Fibroblast of skin of left quadriceps (primary cell): ENCODE data around the gene USP43.
"Not testable (repeated sequence)": the region's sequence is repeated elsewhere in the genome, so short reads cannot be mapped to it uniquely, and the experiment has no call there.

Experiments used
- DNase-seq, 2 experiments: peaks; one replicate each; pipeline ENCODE4 v3.0.0-alpha.2; 2013; ENCODE audit warnings: low read depth in 2 of 2

Gene USP43, protein sequence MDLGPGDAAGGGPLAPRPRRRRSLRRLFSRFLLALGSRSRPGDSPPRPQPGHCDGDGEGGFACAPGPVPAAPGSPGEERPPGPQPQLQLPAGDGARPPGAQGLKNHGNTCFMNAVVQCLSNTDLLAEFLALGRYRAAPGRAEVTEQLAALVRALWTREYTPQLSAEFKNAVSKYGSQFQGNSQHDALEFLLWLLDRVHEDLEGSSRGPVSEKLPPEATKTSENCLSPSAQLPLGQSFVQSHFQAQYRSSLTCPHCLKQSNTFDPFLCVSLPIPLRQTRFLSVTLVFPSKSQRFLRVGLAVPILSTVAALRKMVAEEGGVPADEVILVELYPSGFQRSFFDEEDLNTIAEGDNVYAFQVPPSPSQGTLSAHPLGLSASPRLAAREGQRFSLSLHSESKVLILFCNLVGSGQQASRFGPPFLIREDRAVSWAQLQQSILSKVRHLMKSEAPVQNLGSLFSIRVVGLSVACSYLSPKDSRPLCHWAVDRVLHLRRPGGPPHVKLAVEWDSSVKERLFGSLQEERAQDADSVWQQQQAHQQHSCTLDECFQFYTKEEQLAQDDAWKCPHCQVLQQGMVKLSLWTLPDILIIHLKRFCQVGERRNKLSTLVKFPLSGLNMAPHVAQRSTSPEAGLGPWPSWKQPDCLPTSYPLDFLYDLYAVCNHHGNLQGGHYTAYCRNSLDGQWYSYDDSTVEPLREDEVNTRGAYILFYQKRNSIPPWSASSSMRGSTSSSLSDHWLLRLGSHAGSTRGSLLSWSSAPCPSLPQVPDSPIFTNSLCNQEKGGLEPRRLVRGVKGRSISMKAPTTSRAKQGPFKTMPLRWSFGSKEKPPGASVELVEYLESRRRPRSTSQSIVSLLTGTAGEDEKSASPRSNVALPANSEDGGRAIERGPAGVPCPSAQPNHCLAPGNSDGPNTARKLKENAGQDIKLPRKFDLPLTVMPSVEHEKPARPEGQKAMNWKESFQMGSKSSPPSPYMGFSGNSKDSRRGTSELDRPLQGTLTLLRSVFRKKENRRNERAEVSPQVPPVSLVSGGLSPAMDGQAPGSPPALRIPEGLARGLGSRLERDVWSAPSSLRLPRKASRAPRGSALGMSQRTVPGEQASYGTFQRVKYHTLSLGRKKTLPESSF

DNA sequence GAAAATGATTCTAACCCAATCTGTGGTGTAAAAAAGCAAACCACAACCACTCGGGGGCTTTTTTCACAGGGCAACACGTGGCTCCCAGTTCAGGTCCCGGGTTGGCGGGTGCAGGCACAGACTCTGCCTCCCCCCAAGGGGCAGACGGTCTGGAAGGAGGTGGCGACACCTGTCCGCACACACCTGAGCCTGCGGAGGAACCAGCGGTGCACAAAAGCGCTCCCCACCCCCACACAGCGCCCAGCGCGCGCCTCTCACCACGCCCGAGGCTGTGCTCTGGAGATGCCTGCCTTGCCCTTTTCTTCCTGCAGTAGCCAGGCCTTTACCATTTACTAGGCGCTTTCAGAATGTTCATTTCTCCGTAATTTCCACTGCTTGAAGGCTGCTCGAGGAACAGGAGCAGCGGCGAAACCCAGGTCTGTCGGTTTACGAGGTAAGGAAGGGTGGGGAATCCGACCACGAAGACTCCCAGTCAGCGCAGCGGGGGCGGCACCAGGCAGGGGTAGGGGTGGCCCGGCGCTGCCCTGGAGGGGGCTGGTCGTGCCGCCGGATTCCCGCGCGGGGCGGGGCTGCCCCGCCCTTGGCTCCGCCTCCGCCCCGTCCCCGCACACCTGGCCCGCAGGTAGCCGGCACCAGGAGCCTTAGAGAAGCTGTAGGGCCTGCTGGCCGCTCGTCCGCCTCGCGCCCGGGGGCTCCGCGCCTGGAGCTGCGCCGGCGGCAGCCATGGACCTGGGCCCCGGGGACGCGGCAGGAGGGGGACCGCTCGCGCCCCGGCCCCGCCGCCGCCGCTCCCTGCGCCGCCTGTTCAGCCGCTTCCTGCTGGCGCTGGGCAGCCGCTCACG is at the start of gene USP43:
TSS of gene USP43 (plus strand) at position 608 of the 842 bp plus-strand sequence. CDS start at position 724, 116 bp downstream.
- no peak for DNase-seq

- DNase-seq = not testable (repeated sequence)
Observed at GRCh38 chr17:9597638-9598037, 47.7 kb upstream of the USP43 start.

- DNase-seq = no peak
Observed at GRCh38 chr17:9598661-9599060, 46.7 kb upstream of the USP43 start.

GRCh38 chr17:9604583-9604982 is 40.7 kb upstream of the USP43 start:
- not testable (repeated sequence) for DNase-seq

- no peak for DNase-seq
Observed at GRCh38 chr17:9606453-9606852, 38.9 kb upstream of the USP43 start.

GRCh38 chr17:9607058-9607457 is 38.3 kb upstream of the USP43 start:
- DNase-seq = not testable (repeated sequence)

DNA sequence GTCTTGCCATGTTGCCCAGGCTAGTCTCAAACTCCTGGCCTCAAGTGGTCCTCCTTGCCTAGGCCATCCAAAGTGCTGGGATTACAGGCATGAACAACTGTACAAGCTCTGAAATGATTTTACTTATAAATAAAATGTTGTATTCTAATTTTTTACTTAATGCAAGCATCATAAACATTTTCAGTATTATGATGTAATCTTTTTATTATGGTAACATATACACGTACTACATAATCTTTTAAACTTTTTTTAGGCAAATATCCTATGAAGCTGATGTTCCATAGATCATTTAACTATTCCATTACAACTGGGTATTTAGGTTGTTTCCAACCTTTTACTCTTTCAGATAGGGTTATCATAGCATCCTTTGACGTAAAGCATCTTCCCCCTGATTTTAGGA is 33.8 kb upstream of the USP43 start:
- DNase-seq = no peak

DNA sequence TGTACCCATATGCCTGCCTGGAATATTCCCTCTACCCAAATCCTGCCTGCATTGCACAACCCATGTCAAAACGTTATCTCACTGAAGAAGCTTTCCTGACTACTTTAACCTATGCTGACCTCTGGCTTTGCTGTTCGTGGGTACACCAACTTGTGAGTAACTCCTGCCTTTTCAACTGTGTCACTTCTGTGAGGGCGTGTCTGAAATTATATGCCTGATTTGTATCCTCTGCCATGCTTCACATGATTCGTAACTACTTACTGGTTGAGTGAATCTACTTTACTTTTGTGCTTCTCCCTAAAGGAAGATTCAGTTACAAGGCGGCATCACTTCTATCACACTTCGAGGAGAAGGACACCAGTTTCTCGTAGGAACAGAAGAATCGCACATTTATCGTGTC is 33.3 kb upstream of the USP43 start:
- DNase-seq = no peak

DNA sequence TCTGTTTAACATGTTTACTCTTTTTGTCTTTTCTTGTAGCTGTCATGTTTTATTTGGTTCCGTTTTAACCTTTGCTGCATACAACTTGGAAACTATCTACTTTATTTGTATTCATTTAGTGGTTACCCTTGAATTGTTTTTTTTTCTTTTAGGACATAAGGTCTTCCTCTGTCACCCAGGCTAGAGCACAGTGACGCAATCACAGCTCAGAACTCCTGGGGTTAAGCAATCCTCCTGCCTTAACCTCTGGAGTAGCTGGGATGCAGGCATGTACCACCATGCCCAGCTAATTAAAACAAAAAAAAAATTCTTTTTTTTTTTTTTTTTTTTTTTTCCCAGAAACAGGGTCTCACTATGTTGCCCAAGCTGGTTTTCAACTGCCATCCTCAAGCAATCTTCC is 29.8 kb upstream of the USP43 start:
- DNase-seq = no peak

- DNase-seq = no peak
Observed at GRCh38 chr17:9622961-9623360, 22.4 kb upstream of the USP43 start.

- no peak for DNase-seq
Observed at GRCh38 chr17:9628509-9628908, 16.8 kb upstream of the USP43 start.

GRCh38 chr17:9632741-9633140 is 12.6 kb upstream of the USP43 start:
- no peak for DNase-seq

GRCh38 chr17:9635340-9635739 is 10.0 kb upstream of the USP43 start:
- DNase-seq = no peak

- DNase-seq = no peak
Observed at GRCh38 chr17:9636501-9636900, 8.8 kb upstream of the USP43 start.

DNA sequence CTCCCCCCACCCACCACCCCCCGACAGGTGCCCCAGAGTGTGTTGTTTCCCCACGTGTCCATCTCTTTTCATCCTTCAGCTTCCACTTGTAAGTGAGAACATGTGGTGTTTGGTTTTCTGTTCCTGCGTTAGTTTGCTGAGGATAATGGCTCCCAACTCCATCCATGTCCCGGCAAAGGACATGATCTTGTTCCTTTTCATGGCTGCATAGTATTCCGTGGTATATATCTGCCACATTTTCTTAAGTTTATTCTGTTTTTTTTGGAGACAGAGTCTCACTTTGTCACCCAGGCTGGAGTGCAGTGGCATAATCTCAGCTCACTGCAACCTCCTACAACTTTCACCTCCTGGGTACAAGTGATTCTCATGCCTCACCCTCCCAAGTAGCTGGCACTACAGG is 4.9 kb upstream of the USP43 start:
- DNase-seq = not testable (repeated sequence)

DNA sequence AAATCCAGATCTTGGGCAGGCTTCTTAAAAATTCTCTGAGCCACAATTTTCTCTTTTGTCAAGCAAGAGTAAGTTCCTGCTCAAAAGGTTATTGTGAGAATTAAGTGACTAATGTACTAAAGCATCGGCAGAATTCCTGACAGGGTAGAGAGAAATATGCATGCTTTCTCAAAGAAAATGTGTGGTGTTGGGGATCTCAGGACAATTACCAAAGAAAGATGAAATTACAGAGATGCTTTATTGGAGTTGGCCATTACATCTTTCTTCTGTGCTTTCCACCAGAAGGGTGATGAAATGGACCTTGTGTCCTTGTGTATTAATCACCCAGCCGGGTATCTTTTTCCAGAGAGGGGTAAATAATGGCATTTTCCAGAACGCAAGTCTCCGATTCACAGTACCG is 1.7 kb upstream of the USP43 start:
- no peak for DNase-seq

- no peak for DNase-seq
Observed at GRCh38 chr17:9645851-9646545, 681 bp downstream of the USP43 start.

DNA sequence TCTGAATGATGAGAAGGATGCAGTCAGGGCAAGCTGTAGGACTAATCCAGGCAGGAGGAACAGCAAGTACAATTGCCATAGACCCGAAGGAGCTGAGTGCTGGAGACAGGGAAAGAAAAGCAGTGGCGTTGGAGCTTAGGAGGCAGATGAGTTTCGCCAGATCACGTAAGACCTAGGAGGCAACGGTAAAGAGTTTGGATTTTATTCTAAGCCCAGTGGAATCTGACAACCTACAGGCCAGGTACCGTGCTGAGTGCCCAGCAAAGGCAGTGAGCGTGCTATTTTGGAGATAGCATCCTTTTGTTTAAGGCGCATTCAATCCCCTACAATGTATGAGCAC is 1.2 kb downstream of the USP43 start:
- DNase-seq = no peak

GRCh38 chr17:9647014-9647413 is 1.7 kb downstream of the USP43 start:
- DNase-seq = no peak

DNA sequence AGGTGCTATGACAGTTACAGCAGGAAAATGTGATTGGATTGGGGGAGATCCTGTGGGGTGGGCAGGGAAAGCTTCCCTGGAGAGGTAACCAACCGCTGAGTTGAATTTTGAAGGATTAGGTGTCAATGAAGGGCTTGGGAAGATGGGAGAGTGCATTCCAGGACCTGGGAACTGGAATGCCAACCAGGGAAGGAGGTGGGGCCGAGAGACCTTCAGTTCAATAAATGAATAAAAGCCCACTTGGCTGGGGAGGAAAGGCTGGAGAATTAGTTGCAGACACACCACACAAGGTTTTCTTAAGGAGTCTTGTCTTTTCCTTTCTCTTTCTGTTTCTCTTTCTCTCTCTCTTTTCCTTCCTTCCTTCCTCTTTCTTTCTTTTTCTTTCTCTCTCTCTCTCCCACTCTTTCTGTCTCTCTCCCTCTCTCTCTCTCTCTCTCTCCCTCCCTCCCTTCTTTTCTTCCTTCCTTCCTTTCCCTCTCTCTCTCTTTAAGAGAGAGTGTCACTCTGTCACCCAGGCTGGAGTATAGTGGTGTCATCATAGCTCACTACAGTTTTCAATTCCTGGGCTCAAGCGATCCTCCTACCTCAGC is 3.3 kb downstream of the USP43 start:
- no peak for DNase-seq
